NB4 (cell line): ENCODE results near the gene AQP9.

Experiments used
- DNase-seq: peaks from one replicate; pipeline ENCODE4 v3.0.0; 2010; ENCODE audit warnings: low read depth
- H3K4me3 ChIP-seq: one replicate; pipeline ENCODE4 v1.5.1; 2011; ENCODE audit warnings: mild to moderate bottlenecking, low read depth, low read length, moderate library complexity
- CTCF ChIP-seq: IDR thresholded peaks from one replicate; pipeline ENCODE4 v1.5.1; 2012; ENCODE audit warnings: low read depth, low read length
- MAX ChIP-seq: IDR thresholded peaks from 2 replicates; pipeline ENCODE4 v1.6.1; 2011; ENCODE audit warnings: low read depth, low read length
- MYC ChIP-seq: IDR thresholded peaks from 2 replicates; pipeline ENCODE4 v1.6.1; 2011; ENCODE audit warnings: low read depth, low read length
- POLR2A ChIP-seq: IDR thresholded peaks from 2 replicates; pipeline ENCODE4 v1.6.1; 2011; ENCODE audit warnings: mild to moderate bottlenecking; ENCODE audit not compliant: insufficient read length; ENCODE audit errors: extremely low read depth

AQP9 gene

GRCh38 chr15:58138106-58138505 lies at the start of gene AQP9:
Gene AQP9 (plus strand): TSS chr15:58138381. CDS start chr15:58138566, 185 bp downstream.
- no peak for TF ChIP-seq CTCF
- no peak for TF ChIP-seq MAX
- no peak for TF ChIP-seq POLR2A
- no peak for TF ChIP-seq MYC
- no peak for DNase-seq

GRCh38 chr15:58095415-58095814 lies 42.8 kb upstream of the AQP9 start:
- TF ChIP-seq MAX (no peak), POLR2A (no peak), MYC (no peak), CTCF (no peak)
- H3K4me3 ChIP-seq: no peak overlapping the region
- no peak for DNase-seq

More at GRCh38 chr15:58138106-58138505, at the start of gene AQP9:
- no peak within 1 kb of the TSS for H3K4me3 ChIP-seq

GRCh38 chr15:58096529-58097084 lies 41.6 kb upstream of the AQP9 start:
- DNase-seq: no peak
- TF ChIP-seq POLR2A: no peak
- TF ChIP-seq MAX: no peak
- no peak for TF ChIP-seq MYC
- TF ChIP-seq CTCF: no peak
- no peak overlapping the region for H3K4me3 ChIP-seq

GRCh38 chr15:58103482-58103881 lies 34.7 kb upstream of the AQP9 start:
- TF ChIP-seq CTCF: no peak
- no peak for TF ChIP-seq POLR2A
- no peak for TF ChIP-seq MYC
- TF ChIP-seq MAX: no peak
- H3K4me3 ChIP-seq: no peak overlapping the region
- DNase-seq: no peak

- H3K4me3 ChIP-seq: no peak overlapping the region
- no peak for DNase-seq
- no peak for TF ChIP-seq MYC
- TF ChIP-seq POLR2A: no peak
- TF ChIP-seq MAX: no peak
- no peak for TF ChIP-seq CTCF
These were observed 30.1 kb upstream of the AQP9 start for GRCh38 chr15:58108117-58108516.
